GM18526 (cell line): Measurements from ENCODE around the gene BUB1B.

ENCODE experiments used
- POLR2A ChIP-seq: IDR thresholded peaks from 3 replicates; pipeline ENCODE4 v1.6.1; 2011; ENCODE audit not compliant: insufficient read length; ENCODE audit errors: extremely low read depth

The BUB1B gene

GRCh38 chr15:40232625-40233070, 71.8 kb downstream of the BUB1B start:
- TF ChIP-seq POLR2A, result no peak

- no peak for TF ChIP-seq POLR2A
Observed at GRCh38 chr15:40233727-40234577, 73.1 kb downstream of the BUB1B start.

GRCh38 chr15:40234783-40235182, 73.9 kb downstream of the BUB1B start:
- no peak for TF ChIP-seq POLR2A

GRCh38 chr15:40235201-40235885, 74.5 kb downstream of the BUB1B start:
- no peak for TF ChIP-seq POLR2A

GRCh38 chr15:40238532-40239403, 77.9 kb downstream of the BUB1B start, which contains the start of gene PAK6:
Gene PAK6 (plus strand): TSS chr15:40239063. CDS start chr15:40264786, 25,723 bp downstream.
- no peak for TF ChIP-seq POLR2A

- TF ChIP-seq POLR2A, result no peak
Observed at GRCh38 chr15:40239404-40239692, 78.5 kb downstream of the BUB1B start.

GRCh38 chr15:40239693-40240618, 79.1 kb downstream of the BUB1B start:
- no peak for TF ChIP-seq POLR2A

- no peak for TF ChIP-seq POLR2A
Observed at GRCh38 chr15:40240619-40241221, 79.9 kb downstream of the BUB1B start.

- TF ChIP-seq POLR2A, result no peak
Observed at GRCh38 chr15:40241269-40242212, 80.7 kb downstream of the BUB1B start.

- TF ChIP-seq POLR2A, result no peak
Observed at GRCh38 chr15:40242213-40242599, 81.3 kb downstream of the BUB1B start.

GRCh38 chr15:40242601-40243000, 81.7 kb downstream of the BUB1B start:
- no peak for TF ChIP-seq POLR2A

- TF ChIP-seq POLR2A, result no peak
Observed at GRCh38 chr15:40243126-40243810, 82.4 kb downstream of the BUB1B start.
